A204.1 (cell line): ENCODE results near the gene ADGRG7.

Experiments
- FAIRE-seq: peaks from 2 replicates; lab custom pipeline; 2012; peaks lifted over from hg19 to GRCh38; lab: Jason Lieb, UNC

The ADGRG7 gene

GRCh38 chr3:100744671-100745070, 135.3 kb downstream of the ADGRG7 start:
- no peak for FAIRE-seq
